ENCODE results near the gene DSC1. TPM values are rescaled to one million over a fixed set of nuclear protein-coding genes. Genes with fewer than 3 reads are reported as not detected.

DSC1 gene
- total and polyA plus RNA-seq, 2 of the 13 experiments (the other 11 are each of a cell fraction or from before 2014, with no cell fraction given): not detected

GRCh38 chr18:31101183-31102024 is 61.3 kb downstream of the DSC1 start (continued):
- TF ChIP-seq ZNF354B (CRISPR knock-in tag; IDR thresholded peaks at IDR 0.05) (no peak), HMGXB4 (CRISPR knock-in tag; IDR thresholded peaks at IDR 0.05; ENCODE audit: borderline replicate concordance in 1 of 2, low read depth in 1 of 2) (peak in 1 of 2 experiments; percentile 95; a peak in 2 of 4 replicates), ZNF180 (CRISPR knock-in tag; IDR thresholded peaks at IDR 0.05; ENCODE audit: borderline replicate concordance, low read depth) (no peak), ZNF296 (CRISPR knock-in tag; conservative IDR thresholded peaks at IDR 0.05) (no peak), ZBTB37 (CRISPR knock-in tag; IDR thresholded peaks at IDR 0.05) (no peak), ZNF142 (CRISPR knock-in tag; IDR thresholded peaks at IDR 0.05) (peak; percentile 44; the same call in 1 of the 2 replicates), PTBP1 (IDR thresholded peaks at IDR 0.05; ENCODE audit: low read depth, low read length, poor library complexity, severe bottlenecking) (no peak), POLR2AphosphoS2 (IDR thresholded peaks at IDR 0.05; ENCODE audit: low read depth, low read length) (no peak), GABPB1 (CRISPR knock-in tag; IDR thresholded peaks at IDR 0.05) (peak; percentile 43), AGO1 (IDR thresholded peaks at IDR 0.05; ENCODE audit: low read depth, low read length, poor library complexity, severe bottlenecking) (no peak), FOXJ3 (CRISPR knock-in tag; IDR thresholded peaks at IDR 0.05; ENCODE audit: borderline replicate concordance) (no peak), FOSL1 (CRISPR knock-in tag; IDR thresholded peaks at IDR 0.05; ENCODE audit: borderline replicate concordance) (no peak), ZNF552 (CRISPR knock-in tag; IDR thresholded peaks at IDR 0.05; ENCODE audit: borderline replicate concordance) (no peak), ZNF121 (CRISPR knock-in tag; IDR thresholded peaks at IDR 0.05) (no peak), USF2 (IDR thresholded peaks at IDR 0.05; ENCODE audit: low read depth, low read length) (no peak), USF2 (CRISPR knock-in tag; IDR thresholded peaks at IDR 0.05; ENCODE audit: borderline replicate concordance) (no peak)

Data from HepG2 (cell line).